GM21381 (cell line): ENCODE results near the gene KDM3A.

ENCODE experiments used
- ATAC-seq: cut with Tn5 transposase; IDR thresholded peaks from one replicate; pipeline ENCODE4 v1.9.1; 2021; ENCODE audit warnings: mild to moderate bottlenecking, moderate library complexity; ENCODE audit not compliant: unreplicated experiment

KDM3A gene

DNA sequence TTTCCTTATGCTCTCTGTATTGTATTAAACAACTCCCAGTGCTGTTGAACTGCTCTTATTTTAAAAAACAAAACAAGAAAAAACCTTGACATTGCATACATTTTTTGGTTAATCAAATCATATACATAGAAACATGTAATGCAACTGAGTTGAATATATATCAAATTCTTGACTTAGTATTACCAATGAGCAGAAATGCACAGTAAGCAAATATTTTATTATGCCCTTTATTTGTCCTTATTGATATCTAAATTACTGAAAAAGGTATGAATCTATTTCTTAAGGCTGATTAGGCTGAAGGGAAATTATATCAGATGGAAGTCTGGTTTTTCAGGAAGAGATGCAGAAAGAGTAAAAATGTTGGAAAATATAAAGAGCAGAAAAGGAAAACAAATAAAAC lies 6.9 kb upstream of the KDM3A start:
- ATAC-seq: no peak

GRCh38 chr2:86435531-86435930 lies 5.6 kb upstream of the KDM3A start:
- ATAC-seq: no peak

DNA sequence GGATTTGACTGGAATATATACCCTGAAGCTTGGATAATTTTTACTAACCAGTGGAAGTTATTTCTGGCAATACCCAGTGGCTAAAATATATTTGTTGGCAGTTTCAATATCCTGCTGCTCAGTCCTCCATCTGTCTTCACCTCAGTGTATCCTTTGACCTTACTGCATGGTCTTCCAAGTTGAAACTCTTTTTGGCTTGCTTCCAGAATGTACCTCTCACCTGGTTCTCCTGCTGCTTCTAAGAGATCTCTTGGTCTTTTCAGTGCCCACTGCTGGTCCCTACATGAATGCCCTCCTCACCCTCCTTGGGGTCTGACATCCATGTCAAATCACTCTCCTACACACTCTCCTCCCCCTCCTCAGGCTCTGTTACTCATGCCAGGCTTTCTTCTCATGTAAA lies 4.8 kb upstream of the KDM3A start:
- no peak for ATAC-seq

- no peak for ATAC-seq
Measured at GRCh38 chr2:86439879-86440630, 1.1 kb upstream of the KDM3A start.

- ATAC-seq: peak; percentile 0
Measured at GRCh38 chr2:86441392-86441881, 266 bp downstream of the KDM3A start.

- ATAC-seq: peak; percentile 21
Measured at GRCh38 chr2:86441882-86442641, 891 bp downstream of the KDM3A start.

DNA sequence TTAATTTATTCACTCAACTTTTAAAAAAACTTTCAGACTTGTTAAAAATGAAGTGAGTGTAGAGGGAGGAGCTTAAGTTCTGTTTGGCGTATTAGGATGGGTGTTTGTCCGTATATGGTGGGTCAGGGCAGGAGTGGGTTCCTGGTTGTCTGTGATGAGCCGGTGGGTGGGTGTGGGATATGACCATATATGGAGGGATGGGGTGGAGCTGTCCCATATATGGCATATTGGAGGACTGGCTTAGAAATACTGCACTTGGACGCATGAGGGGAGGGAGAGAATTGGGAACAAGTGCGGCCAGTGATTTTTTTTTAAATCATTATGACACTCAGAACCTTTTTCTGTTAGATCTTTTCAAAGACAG lies 1.5 kb downstream of the KDM3A start:
- ATAC-seq: peak; percentile 61

DNA sequence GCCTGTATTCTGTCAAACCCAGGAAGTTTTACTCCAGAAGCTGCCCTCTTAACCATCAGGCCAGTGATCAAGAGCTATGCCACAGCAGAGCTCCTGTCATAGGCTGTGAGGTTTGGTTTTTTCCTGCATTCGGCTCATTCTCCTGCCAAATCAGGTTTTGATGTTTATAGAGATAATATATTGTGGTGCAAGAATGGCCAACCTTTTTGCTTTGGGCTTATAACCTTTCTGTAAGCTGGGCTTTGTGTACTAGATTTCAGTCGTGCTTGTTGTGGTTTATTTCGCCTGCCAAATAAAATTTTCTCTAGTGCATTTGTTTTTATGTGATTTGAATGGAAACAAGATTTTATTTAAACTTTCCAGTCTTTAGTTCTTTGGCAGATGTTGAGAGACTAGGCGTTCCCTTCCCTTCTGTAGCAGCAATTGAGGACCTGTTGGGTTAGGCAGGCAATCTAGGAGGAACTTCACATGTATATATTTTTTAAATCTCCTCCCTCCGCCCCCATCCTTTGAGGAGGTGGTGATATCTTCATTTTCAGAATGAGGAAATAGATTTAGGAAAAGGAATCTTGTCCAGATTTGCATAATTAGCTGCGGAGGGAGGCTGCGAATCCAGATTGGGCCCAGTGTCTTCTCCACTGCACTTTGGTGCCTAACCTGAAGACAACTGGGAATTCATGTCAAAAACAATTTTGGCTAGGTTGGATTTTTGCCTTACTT lies 2.6 kb downstream of the KDM3A start:
- ATAC-seq: no peak

- no peak for ATAC-seq
Measured at GRCh38 chr2:86445436-86445835, 4.3 kb downstream of the KDM3A start.

DNA sequence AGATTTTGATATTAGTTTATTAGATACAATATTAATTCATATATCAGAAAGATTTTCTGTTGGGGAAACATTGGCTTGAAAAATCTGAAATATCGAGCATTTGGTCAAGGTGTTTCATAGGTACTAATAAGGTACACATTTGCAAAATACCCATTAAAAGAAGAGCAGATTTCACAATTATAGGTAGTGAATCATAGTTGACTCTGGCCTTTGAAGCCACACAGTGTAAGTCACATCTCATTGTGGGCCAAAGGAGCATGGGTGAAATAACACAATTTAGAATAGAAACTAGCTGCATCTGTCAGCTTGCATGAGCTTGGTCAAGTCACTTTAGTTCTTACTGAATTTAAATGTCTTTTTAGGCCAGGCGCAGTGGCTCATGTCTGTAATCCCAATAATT lies 4.9 kb downstream of the KDM3A start:
- no peak for ATAC-seq

GRCh38 chr2:86453836-86454235 lies 12.7 kb downstream of the KDM3A start:
- no peak for ATAC-seq

DNA sequence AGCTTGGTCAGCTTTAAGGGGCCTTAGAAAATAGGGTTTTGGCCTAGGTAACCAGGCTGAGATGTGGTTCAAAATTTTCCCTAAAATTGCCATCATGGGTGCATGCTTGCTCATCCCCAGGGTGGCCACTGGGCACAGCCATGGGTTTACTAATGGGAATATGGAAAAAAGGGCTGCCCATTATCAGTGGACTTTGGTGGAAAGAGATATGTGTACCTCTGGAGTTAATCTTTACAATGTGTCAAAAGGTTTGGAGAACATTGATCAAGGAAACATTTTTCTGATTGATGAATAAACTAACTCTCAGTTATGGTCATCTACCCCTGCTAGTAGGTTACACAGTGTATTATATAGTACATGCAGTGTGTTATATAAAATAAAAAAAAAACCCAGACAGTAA lies 13.1 kb downstream of the KDM3A start:
- ATAC-seq: no peak

DNA sequence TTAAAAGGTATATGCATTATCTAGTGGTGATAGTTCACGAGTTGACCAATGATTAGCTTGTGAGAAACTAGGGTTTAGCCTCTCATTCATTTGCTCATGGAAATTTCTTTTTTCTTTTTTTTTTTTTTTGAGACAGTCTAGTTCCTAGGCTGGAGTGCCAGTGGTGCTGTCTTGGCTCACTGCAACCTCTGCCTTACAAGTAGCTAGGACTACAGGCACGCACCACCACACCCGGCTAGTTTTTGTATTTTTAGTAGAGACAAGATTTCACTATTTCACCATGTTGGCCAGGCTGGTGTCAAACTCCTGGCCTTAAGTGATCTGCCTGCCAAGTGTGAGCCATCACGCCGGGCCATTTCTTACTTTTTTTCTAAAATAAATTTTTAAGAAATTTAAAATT lies 14.0 kb downstream of the KDM3A start:
- ATAC-seq: no peak

GRCh38 chr2:86461042-86461743 lies 20.0 kb downstream of the KDM3A start:
- no peak for ATAC-seq

- ATAC-seq: no peak
Measured at GRCh38 chr2:86464652-86465051, 23.5 kb downstream of the KDM3A start.

DNA sequence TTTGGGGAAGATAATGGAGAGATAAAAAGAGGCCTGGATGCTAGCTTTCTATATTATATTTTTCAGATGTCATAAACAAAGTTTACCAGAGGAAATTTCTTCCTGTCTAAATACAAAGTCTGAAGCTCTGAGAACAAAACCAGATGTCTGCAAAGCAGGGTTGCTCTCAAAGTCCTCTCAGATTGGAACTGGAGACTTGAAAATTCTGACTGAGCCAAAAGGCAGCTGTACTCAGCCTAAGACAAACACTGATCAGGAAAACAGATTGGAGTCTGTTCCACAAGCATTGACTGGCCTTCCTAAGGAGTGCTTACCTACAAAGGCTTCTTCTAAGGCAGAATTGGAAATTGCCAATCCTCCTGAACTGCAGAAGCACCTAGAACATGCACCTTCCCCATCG lies 25.1 kb downstream of the KDM3A start:
- no peak for ATAC-seq

GRCh38 chr2:86468162-86469033 lies 27.2 kb downstream of the KDM3A start:
- no peak for ATAC-seq

DNA sequence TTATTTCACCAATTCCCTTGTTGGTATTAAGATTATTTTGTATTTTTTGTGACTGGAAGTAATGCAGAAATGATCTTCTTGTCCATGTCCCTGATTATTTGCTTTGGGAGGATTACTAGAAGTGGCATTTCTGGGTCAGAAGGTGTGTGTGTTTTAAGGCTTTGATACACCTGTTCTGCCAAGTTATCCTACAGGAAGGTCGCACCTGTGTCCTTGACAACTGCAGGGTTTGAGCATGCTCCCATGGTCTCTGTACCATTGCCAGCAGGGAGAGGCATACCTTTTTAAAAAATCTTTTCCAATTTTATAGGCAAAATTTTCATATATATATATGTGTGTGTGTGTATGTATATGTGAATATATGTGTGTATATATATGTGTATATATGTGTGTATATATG lies 29.7 kb downstream of the KDM3A start:
- no peak for ATAC-seq

GRCh38 chr2:86471637-86472036 lies 30.5 kb downstream of the KDM3A start:
- ATAC-seq: no peak

DNA sequence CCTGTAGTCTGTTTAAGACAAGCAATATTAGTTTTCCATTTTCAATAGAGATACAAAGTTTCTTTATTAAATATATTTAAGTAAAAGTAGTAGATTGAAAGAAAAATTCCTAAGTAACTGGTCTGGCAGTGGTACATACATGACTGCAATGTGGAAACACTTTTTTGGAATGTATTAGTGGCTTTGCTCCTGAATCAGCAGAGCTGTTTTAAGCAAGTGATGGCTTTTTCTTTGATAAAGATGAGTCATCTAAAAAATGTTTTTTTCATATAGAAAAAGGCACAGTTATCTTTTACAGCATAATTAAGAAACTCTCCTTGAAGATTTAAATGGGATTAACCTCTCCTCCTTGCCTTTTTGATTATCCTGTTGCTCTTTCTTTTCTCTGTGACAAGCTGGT lies 34.9 kb downstream of the KDM3A start:
- ATAC-seq: no peak
